H1 (cell line): ENCODE data around the gene ZDHHC11B. TPM values are rescaled to one million over a fixed set of nuclear protein-coding genes. Genes with fewer than 3 reads are reported as not detected.
"Not testable (repeated sequence)": the region's sequence is repeated elsewhere in the genome, so short reads cannot be mapped to it uniquely, and the experiment has no call there.

Experiments
- CTCF ChIA-PET: fragments of 300-600 bp; sonication (Branson Sonifier 250); formaldehyde crosslinking; loops from one replicate; lab custom pipeline; 2021; ENCODE audit not compliant: partially characterized antibody; lab: Charles Lee
- POLR2A ChIA-PET: fragments of 300-600 bp; sonication (Branson Sonifier 250); formaldehyde crosslinking; loops from one replicate; lab custom pipeline; 2021; ENCODE audit warnings: inconsistent platforms; ENCODE audit not compliant: partially characterized antibody; lab: Charles Lee
- DNase-seq, 2 experiments: peaks; one replicate each; pipeline versions ENCODE4 v3.0.0 to v3.0.0-alpha.2; 2010 to 2022; ENCODE audit warnings: low spot score in 2 of 2, low read depth in 1 of 2, mixed read lengths in 1 of 2
- FAIRE-seq: peaks from 2 replicates; lab custom pipeline; 2011; peaks lifted over from hg19 to GRCh38; lab: Jason Lieb, UNC
- H2AFZ ChIP-seq: 2 replicates; pipeline ENCODE4 v1.8.1; 2012; ENCODE audit warnings: low read length, inconsistent platforms
- H2AK5ac ChIP-seq: 2 replicates; pipeline ENCODE4 v1.6.1; 2013; ENCODE audit warnings: low read depth, low read length
- H2BK120ac ChIP-seq: replicated peaks from 2 replicates; pipeline ENCODE3; 2013; ENCODE audit warnings: low read depth, low read length, inconsistent platforms
- H2BK12ac ChIP-seq: 2 replicates; pipeline ENCODE4 v1.6.1; 2013; ENCODE audit warnings: low read depth, low read length
- H2BK15ac ChIP-seq: 2 replicates; pipeline ENCODE4 v1.6.1; 2013; ENCODE audit warnings: low read length
- H2BK20ac ChIP-seq: 2 replicates; pipeline ENCODE4 v1.6.1; 2013; ENCODE audit warnings: low read length
- H2BK5ac ChIP-seq: 2 replicates; pipeline ENCODE4 v1.6.1; 2013; ENCODE audit warnings: low read depth, low read length
- H3K14ac ChIP-seq: 2 replicates; pipeline ENCODE4 v1.6.1; 2013; ENCODE audit warnings: inconsistent platforms; ENCODE audit not compliant: insufficient read length
- H3K18ac ChIP-seq: 2 replicates; pipeline ENCODE4 v1.6.1; 2013; ENCODE audit warnings: low read length; ENCODE audit errors: extremely low read depth
- H3K23ac ChIP-seq: 2 replicates; pipeline ENCODE4 v1.6.1; 2013; ENCODE audit warnings: inconsistent platforms; ENCODE audit not compliant: insufficient read length
- H3K23me2 ChIP-seq: 2 replicates; pipeline ENCODE4 v1.6.1; 2013; ENCODE audit warnings: low read depth, low read length
- H3K27ac ChIP-seq: 2 replicates; pipeline ENCODE4 v1.6.1; 2011; ENCODE audit warnings: low read depth, low read length, inconsistent platforms
- H3K27me3 ChIP-seq, 4 experiments: replicated peaks in 1 of 4; 1 replicate in 1 of 4; 2 replicates in 3 of 4; pipeline versions ENCODE4 v1.6.1 to v1.8.1; 2011 to 2013; ENCODE audit warnings: low read length in 3 of 4, mild to moderate bottlenecking in 3 of 4, inconsistent platforms in 2 of 4, mixed read lengths in 2 of 4, moderate library complexity in 1 of 4; ENCODE audit not compliant: control insufficient read depth in 3 of 4, insufficient read depth in 3 of 4; ENCODE audit errors: extremely low read depth in 1 of 4
- H3K36me3 ChIP-seq, 4 experiments: 2 replicates each; pipeline versions ENCODE4 v1.6.1 to v1.8.1; 2011 to 2013; ENCODE audit warnings: mild to moderate bottlenecking in 4 of 4, low read length in 3 of 4, moderate library complexity in 2 of 4, control low read depth in 1 of 4, inconsistent platforms in 1 of 4; ENCODE audit not compliant: insufficient read depth in 4 of 4, control insufficient read depth in 2 of 4
- H3K4ac ChIP-seq: replicated peaks from 2 replicates; pipeline ENCODE3; 2013; ENCODE audit warnings: low read length, low read depth, mixed read lengths, inconsistent platforms; ENCODE audit not compliant: insufficient read length
- H3K4me1 ChIP-seq, 4 experiments: replicated peaks in 1 of 4; 1 replicate in 1 of 4; 2 replicates in 3 of 4; pipeline versions ENCODE4 v1.6.1 to v1.8.1; 2011 to 2013; ENCODE audit warnings: low read length in 3 of 4, inconsistent platforms in 2 of 4, mixed read lengths in 1 of 4; ENCODE audit not compliant: insufficient read depth in 4 of 4, control insufficient read depth in 3 of 4
- H3K4me2 ChIP-seq, 2 experiments: 2 replicates each; pipeline versions ENCODE4 v1.6.1 to v1.8.1; 2011 to 2013; ENCODE audit warnings: low read depth in 2 of 2, low read length in 2 of 2, control low read depth in 1 of 2, inconsistent platforms in 1 of 2, mild to moderate bottlenecking in 1 of 2; ENCODE audit not compliant: insufficient read depth in 1 of 2
- H3K4me3 ChIP-seq, 4 experiments: fragments of 200-600, 300-600 bp in 1 of 4; sonication (generic), shearing (Covaris generic), sonication (Bioruptor Twin) in 1 of 4; 2 replicates each; pipeline versions ENCODE4 v1.5.1 to v1.8.1; 2011 to 2016; ENCODE audit warnings: low read length in 4 of 4, low read depth in 3 of 4, control low read depth in 2 of 4, inconsistent platforms in 2 of 4, mild to moderate bottlenecking in 2 of 4, mixed read lengths in 1 of 4, moderate library complexity in 1 of 4; ENCODE audit not compliant: insufficient read depth in 2 of 4; ENCODE audit errors: extremely low read depth in 1 of 4
- H3K56ac ChIP-seq: replicated peaks from 2 replicates; pipeline ENCODE3; 2013; ENCODE audit warnings: low read depth, mild to moderate bottlenecking, mixed read lengths, low read length, inconsistent platforms; ENCODE audit not compliant: insufficient read length
- H3K79me1 ChIP-seq: 2 replicates; pipeline ENCODE4 v1.6.1; 2013; ENCODE audit warnings: low read depth, low read length, control low read depth
- H3K79me2 ChIP-seq, 2 experiments: 2 replicates each; pipeline versions ENCODE4 v1.6.1 to v1.8.1; 2012 to 2013; ENCODE audit warnings: low read length in 2 of 2, mild to moderate bottlenecking in 2 of 2, inconsistent platforms in 1 of 2; ENCODE audit not compliant: insufficient read depth in 2 of 2, control insufficient read depth in 1 of 2
- H3K9ac ChIP-seq, 4 experiments: replicated peaks in 1 of 4; 1 replicate in 1 of 4; 2 replicates in 3 of 4; pipeline versions ENCODE4 v1.6.1 to v1.8.1; 2011 to 2013; ENCODE audit warnings: low read depth in 3 of 4, low read length in 3 of 4, control low read depth in 2 of 4, mild to moderate bottlenecking in 2 of 4, moderate library complexity in 2 of 4, inconsistent platforms in 1 of 4; ENCODE audit errors: extremely low read depth in 1 of 4
- H3K9me3 ChIP-seq, 2 experiments: 2 replicates each; pipeline versions ENCODE4 v1.6.1 to v1.8.1; 2012 to 2013; ENCODE audit warnings: mild to moderate bottlenecking in 2 of 2, moderate library complexity in 2 of 2, control low read depth in 1 of 2, inconsistent platforms in 1 of 2, low read depth in 1 of 2, low read length in 1 of 2, mixed read lengths in 1 of 2; ENCODE audit not compliant: insufficient read depth in 2 of 2
- H4K20me1 ChIP-seq, 2 experiments: replicated peaks in 1 of 2; 2 replicates each; pipeline versions ENCODE3 to v1.8.1; 2011 to 2013; ENCODE audit warnings: inconsistent platforms in 2 of 2, low read length in 2 of 2, mild to moderate bottlenecking in 1 of 2; ENCODE audit not compliant: insufficient read depth in 2 of 2, control insufficient read depth in 1 of 2
- H4K5ac ChIP-seq: 2 replicates; pipeline ENCODE4 v1.6.1; 2013; ENCODE audit warnings: low read length, low read depth, mixed read lengths, inconsistent platforms; ENCODE audit not compliant: insufficient read length
- H4K8ac ChIP-seq: 2 replicates; pipeline ENCODE4 v1.8.0; 2013; ENCODE audit warnings: mild to moderate bottlenecking, moderate library complexity, low read length, inconsistent platforms; ENCODE audit not compliant: insufficient read depth; ENCODE audit errors: extremely low read depth
- H4K91ac ChIP-seq: replicated peaks from 2 replicates; pipeline ENCODE3; 2013; ENCODE audit warnings: low read length, mixed read lengths, inconsistent platforms; ENCODE audit not compliant: insufficient read length
- WGBS, 2 experiments: shearing (Covaris generic) in 1 of 2; methylation state at CpG; one replicate each; pipeline versions ENCODE4 v1.1.6 to v1.1.7; 2013 to 2015; ENCODE audit warnings: low lambda C conversion rate in 2 of 2, mixed read lengths in 2 of 2, inconsistent platforms in 1 of 2, low coverage in 1 of 2, missing lambda C conversion rate in 1 of 2; ENCODE audit not compliant: insufficient replicate concordance in 2 of 2, insufficient coverage in 1 of 2, insufficient read length in 1 of 2; ENCODE audit errors: extremely low coverage in 1 of 2, missing lambda C conversion rate in 1 of 2; 5-methylcytosine and 5-hydroxymethylcytosine counted together
- polyA plus RNA-seq, 7 experiments: library from polyadenylated mRNA; depleted of rRNA in 3 of 7; stranded (reverse) in 5 of 7; unstranded in 2 of 7; fragments of >200 nt in 5 of 7; fragments of 200-250 nt in 2 of 7; gene quantifications; 1 replicate in 5 of 7; 2 replicates in 1 of 7; 4 replicates in 1 of 7; pipeline versions ENCODE4 v1.2.1 to v1.2.3, GENCODE V29; 2011 to 2013; ENCODE audit warnings: missing spikeins in 2 of 7, mixed read lengths in 2 of 7
- total RNA-seq: library from RNA; stranded (reverse); fragmentation: NEBNext Ultra II Directional; extraction: Animal tissue kit (Norgen Biotek cat#: 25700); gene quantifications from 2 replicates; pipeline ENCODE4 v1.2.1, GENCODE V29; 2021

The ZDHHC11B gene
- total and polyA plus RNA-seq, 2 of the 8 experiments (the other 6 are each of a cell fraction or from before 2014, with no cell fraction given) = 0.29 to 2.5 TPM

DNA sequence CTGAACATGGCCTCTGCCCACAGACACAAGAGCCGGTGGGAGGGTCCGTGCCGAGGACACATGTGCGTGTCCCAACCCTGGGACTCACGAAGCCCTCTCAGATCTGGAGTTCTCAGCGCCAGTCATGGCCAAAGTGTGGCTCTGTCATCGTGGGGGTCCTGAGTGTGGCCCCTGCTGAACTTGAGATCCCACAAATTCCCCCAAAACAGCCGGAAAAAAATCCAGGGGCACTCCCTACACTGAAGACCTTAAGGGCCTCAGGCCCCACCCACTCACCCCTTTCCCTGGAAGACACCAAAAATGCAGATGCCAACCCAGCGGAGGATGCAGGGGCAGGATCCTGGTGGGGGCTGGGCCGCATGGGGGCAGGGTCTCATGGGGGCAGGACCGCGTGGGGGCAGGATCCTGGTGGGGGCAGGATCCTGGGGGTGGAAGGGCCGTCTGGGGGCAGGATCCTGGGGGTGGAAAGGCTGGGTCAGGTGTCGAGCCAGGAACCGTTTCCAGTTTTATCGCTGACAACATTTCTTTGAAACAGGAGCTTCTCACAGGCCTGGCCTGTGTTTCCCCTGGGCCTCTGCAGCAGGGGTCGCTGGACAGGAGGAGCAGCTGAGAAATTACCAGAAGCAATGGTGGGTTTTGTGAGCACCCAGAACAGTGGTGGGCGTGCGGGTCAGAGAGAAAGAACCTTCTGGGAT, 13.3 kb downstream of the ZDHHC11B start:
- FAIRE-seq, H3K4me1 ChIP-seq: not testable (repeated sequence)

More for the DNA sequence above, 13.3 kb downstream of the ZDHHC11B start:
- H2AK5ac ChIP-seq, H4K91ac ChIP-seq, H3K4me3 ChIP-seq, H3K4ac ChIP-seq, H4K20me1 ChIP-seq, H3K23ac ChIP-seq, H3K27ac ChIP-seq, H4K8ac ChIP-seq, H2BK12ac ChIP-seq, POLR2A ChIA-PET, H3K14ac ChIP-seq, H3K79me2 ChIP-seq, H3K9me3 ChIP-seq, H3K79me1 ChIP-seq, CTCF ChIA-PET, H4K5ac ChIP-seq, H2BK20ac ChIP-seq, H3K36me3 ChIP-seq, H3K4me2 ChIP-seq, H3K56ac ChIP-seq, H2BK120ac ChIP-seq, H3K27me3 ChIP-seq, H3K23me2 ChIP-seq, H3K9ac ChIP-seq, H2BK15ac ChIP-seq, H3K18ac ChIP-seq, H2AFZ ChIP-seq, H2BK5ac ChIP-seq: not testable (repeated sequence)
- DNase-seq = peak in 1 of 2 experiments; percentile 46
- 83% methylated on average over 18 of the region's 19 CpGs; no CpG with 5 or more reads in 1 of the 2 experiments for WGBS, 2 experiments
